CD4-positive, alpha-beta T cell treated with Interleukin-21 for 1 hour (primary cell): Measurements from ENCODE around the gene IL17RC.

Experiments used
- DNase-seq: peaks from one replicate; pipeline ENCODE4 v3.0.0-alpha.2; 2020

IL17RC gene

DNA sequence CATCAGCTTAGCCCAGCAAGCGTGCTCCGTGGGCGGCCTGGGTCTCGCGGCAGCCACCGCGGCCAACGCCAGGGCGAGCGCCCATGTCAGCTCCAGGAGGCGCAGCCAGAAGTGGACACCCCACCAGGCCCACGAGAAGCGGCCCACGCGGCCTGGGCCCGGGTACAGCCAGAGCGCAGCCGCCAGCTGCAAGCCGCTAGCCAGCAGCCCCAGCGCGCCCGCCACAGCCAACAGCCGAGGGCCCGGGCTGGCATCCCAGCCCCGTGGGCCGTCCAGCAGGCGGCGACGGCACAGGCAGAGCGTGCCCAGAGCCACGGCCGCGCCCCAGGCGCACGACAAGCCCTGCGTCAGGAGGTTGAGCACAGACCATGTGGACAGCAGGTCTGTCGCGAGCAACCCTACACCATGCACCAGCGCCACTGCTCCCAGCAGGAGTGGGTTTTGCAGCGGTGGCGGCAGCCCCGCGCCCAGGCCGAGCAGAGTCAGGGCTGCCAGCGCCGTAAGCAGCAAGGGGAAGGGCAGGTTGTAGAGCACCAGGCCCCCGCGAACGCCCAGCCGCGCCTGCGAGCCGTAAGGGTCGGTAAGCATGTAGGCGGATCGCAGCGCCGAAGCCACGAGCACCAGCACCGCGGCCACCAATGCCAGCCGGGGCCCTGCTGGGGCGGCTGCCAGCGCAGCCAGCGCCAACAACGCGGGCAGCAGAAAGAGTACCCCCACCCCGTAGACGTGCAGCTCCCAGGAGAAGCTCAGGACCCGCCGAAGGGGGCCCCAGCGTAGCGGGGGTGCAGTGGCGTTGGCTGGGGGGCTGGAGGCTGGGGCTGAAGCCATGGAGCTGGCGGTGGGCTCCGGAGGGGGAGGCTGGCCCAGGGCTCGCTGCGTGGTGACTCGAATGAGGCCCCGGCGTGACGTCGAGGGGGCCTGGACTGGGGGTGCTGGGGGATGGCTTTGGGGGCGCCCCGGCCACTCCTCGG lies 30.4 kb downstream of the IL17RC start:
- DNase-seq = no peak

DNA sequence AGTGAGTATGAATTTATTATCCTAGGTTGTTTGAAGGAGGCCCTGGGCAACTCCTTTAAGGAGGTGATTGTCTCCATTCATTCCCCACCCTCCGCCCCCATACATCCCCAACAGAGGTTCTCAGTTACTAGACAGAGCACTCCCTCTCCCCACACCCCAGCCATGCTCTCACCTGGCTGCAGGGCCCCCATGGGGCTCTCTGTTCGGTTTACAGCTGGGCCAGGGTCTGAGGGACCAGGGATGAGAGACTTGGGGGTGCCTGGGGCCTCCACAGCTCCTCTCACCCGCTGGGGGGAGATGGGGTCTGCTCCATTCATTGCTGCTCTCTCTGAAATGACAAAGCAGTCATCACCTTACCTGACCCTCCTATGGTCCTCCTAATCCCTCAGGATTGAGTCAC lies 31.7 kb downstream of the IL17RC start:
- no peak for DNase-seq

DNA sequence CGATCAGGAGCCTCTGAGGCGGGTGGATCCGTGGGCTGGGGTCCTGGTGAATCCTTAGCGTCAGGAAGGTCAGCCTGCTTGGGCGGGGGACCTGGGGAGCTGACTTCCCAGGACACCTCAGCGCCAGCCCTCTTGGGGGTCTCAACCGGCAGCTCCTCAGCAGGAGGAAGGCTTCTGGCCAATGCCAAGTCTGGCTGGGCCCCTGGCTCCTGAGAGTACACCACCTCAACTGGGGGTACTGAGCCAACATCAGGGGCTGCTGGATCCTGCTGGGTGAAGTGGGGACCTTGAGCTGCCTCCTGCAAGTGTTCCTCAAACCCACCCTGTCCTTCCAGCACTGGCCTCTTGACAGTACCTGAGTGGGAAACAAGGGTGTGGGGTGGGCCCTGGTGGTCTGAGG lies 32.2 kb downstream of the IL17RC start:
- no peak for DNase-seq

DNA sequence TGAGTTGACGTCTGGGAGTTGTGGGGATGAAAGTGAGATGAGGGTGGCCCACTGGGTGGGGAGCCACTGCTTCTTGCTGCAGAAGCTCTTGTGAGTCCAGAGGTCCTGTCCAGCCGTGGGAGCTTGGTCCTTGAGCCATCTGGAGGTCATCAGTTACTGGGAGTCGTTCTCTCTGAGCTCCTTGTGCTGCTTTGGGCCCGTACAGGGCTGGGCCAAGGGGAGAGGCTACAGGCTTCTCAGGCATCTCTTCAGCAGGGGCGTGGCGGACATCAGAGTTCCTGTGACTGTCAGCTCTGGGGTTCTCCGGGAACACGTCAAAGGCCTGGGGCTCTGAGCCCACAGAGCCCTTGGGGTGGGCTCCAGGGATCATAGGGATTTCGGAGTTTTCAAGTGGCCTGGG lies 32.7 kb downstream of the IL17RC start:
- DNase-seq = no peak

DNA sequence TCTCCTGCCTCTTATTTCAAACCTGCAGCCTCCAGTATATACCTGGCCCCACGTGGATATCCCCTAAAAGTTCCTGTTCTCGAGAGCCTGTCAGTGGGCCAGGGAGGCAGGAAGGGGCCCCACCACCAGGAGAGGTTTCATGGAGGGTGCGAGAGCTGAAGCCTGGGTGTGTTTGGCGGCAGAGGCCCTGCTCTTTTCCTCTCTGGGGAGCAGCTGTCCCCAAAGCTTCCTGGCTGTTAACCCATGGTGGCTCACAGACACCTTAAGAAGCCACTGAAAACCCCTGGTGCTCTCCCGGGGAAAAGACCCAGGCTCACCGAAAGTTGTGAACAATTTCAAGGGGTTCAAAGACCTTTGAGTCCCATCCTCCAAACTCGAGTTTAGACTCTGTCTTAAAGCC lies 34.2 kb downstream of the IL17RC start:
- no peak for DNase-seq

DNA sequence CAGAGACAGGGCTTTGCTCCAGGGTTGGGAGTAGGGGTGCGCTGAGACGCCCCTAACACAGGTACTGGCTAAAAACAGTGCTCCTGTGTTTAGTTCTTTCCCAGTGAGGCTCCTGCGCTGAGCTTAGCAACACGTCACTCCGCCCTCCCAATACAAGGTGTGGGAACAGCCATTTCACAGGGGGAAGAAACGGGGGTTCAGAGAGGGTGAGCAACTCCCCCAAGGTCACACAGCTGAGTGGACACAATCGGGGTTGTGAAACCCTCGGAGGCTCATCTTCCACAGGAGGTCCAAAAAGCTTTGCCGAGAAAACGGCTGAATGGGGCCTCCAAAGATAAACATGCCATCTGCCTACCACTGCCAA lies 34.7 kb downstream of the IL17RC start:
- DNase-seq = peak; percentile 4

DNA sequence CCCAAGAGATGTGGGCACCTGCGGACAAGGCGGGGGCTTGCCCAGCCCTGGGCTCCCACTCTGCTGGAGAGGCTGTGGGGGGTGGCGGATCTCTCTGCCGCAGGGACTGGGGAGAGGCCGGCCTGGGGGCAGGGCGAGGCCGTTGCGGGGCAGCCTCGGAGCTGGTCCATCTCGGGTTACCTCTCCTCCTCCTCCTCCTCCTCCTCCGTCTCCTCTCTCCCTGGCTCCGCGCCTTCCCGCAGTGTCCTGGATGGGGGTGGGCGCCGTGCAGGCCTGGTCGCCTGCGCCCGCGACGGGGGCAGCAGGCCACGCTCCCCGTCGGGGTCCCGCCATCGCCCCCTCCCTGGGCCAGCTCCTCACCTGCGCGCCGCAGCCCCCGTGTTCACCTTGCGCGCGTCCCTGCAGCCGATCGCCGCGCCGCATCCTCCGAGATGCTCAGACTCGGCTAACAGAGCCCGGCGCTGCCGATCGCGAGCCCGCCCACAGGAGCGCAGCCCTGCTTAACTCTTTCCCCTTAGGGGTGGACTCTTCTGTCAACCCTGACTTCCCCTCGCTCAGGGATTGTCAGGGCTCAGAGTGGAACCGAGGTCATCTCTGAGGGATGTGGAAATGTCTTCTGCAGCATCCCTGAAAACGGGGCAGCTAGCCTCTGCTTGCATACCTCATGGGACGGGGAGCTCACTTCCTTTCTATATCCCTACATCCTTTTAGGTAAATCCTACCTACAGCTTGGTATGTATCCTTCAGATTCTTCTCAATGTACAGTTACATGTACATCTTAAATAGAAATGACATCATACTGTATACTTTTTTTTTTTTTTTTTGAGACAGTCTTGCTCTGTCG lies 35.3 kb downstream of the IL17RC start, which contains the start of gene PRRT3:
TSS of gene PRRT3 (minus strand) at position 447 of the 844 bp plus-strand sequence. CDS start 2,293 bp downstream, outside the sequence.
- peak; percentile 56 for DNase-seq

DNA sequence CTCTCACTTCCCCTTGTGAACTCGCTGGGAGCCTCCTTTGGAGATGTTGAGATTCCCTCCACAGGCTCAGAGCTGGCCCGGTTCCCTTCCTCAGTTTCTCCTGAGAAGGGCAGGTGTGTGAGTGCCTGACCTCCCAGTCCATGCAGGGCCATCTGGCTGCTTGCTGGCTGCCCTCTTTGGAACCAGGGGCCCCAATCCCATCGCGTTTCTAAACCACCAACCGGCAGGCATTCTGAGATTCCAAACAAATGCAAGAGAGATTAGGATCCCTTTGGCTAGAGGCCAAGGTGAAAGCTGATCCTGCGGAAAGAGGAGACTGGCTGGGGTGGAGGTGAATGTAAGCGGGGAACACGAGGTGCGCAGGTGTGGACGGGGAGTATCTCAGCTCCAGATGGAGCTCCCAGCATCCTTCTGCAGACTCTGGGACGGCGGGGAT lies 38.2 kb downstream of the IL17RC start:
- no peak for DNase-seq

DNA sequence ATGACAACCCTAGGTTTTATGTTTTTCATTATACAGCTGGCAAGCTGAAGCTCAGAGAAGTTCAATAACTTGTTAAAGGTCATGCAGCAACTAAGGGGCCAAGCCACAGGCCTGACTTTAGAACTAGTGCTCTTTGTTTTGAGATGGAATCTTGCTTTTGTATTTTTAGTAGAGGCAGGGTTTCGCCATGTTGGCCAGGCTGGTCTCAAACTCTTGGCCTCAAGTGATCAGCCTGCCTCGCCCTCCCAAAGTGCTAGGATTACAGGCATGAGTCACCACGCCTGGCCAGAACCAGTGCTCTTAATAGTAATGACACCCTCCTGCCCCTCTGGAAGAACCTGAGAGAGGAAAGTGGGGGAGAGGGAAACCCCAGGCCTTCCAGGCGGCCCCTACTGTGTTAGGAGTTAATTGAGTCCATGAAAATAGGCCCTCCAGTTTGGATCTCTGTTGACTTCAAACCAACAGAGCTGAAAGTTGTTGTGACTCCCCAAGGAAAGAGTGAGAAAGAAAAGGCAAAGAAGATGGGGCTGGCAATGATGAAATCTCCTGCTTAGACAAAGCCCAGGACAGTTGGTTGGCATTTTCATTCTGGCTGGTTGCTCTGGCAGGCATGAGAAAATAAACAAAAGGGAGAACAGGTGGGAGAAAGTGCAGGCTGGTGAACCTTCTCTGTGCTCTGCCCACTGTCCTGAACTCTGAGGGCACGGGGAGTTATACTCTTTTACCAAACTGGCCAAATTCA lies 38.9 kb downstream of the IL17RC start:
- no peak for DNase-seq

DNA sequence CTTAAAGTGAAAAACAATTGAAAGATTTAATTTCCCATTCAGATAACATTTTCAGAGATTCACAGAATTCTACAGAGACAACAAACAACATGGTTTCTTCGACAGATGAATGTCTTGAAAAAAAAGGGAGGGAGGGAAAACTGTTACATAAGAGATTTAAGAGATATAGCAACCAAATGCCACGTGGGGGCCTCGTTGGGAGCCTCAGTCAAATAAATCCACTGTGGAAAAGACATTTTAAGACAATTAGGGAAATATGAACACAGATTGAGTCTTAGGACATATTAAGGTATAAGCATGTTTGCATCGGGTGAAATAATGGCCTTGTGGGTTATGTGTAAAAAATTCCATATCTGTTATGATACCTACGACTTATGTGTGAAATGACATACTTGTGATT lies 40.3 kb downstream of the IL17RC start:
- no peak for DNase-seq

DNA sequence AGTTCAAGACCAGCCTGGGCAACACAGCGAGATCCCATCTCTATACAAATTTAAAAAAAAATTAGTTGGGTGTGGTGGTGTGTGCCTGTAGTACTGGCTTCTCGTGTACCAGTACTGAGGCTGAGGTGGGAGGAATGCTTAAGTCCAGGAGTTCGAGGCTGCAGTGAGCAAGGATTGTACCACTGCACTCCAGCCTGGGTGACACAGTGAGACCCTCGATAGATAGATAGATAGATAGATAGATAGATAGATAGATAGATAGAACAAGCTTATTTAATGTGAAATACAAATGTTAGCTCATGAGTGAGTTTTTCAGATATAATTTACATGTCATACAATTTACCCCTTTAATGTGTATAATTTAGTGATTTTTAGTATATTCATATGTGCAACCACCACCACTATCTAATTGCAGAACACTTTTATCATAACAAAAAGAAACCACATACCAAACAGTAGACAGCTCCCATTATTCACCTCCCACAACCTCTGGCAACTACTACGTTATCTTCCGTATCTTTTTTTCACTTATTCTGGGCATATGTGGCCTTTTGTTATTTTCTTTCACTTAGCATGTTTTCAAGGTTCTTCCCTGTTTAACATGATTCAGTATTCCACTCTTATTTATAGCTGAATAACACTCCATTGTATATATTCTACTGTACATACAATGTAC lies 48.4 kb downstream of the IL17RC start:
- no peak for DNase-seq

DNA sequence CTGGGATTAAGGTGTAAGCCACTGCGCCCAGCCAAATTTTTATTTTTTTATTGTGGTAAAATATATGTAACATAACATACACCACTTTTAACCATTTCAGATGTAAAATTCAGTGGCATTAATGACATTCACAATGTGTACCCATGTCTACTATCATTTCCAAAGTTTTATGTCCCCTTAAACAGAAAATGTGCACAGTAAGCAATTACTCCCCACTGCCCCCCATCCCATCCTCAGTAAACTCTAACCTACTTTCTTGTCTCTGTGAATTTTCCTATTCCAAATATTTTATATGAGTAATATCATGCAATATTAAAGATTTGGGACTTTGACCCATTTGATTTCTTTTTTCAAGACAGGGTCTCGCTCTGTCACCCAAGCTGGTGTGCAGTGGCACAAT lies 49.9 kb downstream of the IL17RC start:
- DNase-seq = no peak

DNA sequence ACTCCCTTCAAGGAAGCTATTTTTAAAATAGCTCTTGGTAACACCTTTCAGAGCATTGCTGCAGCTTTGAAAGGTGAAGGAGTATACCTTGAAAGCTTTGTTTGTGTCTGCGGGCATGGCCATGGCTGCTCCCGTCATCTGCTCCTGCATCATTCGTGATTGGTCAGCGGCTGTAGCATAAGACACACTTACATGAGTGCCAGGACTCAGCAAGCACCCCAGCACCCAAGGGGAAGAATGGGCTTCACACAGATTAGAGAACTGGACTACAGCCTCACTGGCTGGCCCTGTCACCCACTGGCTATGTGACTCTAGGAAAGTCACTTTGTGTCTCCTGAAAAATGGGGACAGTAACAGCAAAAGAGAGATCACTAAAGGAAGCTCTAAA lies 52.7 kb downstream of the IL17RC start:
- no peak for DNase-seq

DNA sequence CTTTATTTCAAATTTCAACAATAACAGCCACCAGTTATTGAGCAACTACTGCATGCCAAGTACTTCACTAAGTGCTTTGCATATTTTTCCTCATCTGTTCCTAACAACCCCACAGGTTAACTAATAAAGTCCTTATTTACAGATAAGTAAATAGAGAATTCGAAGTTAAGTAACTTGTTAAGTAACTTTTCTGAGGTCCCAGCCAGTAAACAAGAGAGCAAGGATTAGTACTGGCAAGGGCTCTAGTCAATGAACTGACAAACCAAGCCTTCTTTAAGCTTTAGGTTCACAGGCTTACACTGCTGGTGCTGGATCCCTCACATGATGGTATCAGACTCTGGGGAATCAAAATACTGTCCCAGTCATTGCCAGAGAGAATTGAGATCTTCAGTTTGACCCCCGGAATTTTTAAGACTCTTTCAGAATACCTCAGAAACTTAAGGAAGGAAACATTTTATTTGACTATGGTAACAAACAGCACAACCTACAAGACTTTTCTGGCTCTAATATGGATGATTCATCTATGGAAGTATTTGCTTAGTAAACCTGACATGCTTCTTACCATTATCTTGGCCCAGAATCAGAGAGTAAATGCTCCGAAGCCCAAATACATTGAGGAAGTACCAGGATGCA lies 53.2 kb downstream of the IL17RC start:
- DNase-seq = no peak

DNA sequence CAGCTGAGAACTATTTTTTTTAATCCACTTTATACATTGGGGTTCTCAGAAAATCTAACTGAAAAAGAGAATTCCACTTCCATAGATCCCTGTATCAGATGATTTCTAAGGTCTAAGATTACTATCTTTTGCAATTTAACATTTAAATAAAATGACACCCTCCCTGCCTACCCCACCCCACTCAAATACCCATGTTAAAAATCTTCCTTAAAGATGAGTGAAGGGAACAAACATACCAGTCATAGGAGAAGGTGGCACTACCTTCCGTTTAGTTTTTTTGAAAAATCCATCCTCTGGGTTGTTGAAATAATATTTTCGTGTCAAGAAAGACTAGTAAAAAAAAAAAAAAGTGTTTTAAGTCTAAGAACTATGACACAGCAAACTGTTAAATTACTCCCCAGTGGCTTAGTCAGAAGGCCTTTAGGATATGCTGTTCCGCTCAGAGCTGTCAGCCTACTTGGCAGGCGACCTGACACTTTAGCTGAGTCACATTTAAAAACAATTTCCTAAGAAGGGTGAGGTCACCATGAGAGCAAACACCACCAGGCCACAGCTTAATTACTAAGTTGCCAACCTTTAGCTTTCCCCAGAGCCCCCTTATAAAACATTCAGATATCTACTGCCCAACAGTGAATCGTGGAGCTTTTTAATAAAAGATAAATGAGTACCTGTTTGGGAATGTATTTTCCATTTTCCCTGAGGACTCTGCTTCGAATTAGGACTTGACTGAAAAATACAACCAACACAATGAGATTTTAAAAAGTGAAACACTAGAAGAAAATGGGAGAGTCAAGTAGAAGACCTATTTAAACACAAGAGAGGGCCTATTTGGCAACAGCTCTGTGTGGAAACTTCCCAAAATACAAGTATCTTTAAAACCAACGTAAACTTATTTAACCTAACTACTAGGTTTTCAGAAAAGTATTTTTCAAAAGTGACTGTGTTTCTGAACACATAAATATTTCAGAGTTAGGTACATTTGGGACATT lies 60.1 kb downstream of the IL17RC start:
- no peak for DNase-seq

DNA sequence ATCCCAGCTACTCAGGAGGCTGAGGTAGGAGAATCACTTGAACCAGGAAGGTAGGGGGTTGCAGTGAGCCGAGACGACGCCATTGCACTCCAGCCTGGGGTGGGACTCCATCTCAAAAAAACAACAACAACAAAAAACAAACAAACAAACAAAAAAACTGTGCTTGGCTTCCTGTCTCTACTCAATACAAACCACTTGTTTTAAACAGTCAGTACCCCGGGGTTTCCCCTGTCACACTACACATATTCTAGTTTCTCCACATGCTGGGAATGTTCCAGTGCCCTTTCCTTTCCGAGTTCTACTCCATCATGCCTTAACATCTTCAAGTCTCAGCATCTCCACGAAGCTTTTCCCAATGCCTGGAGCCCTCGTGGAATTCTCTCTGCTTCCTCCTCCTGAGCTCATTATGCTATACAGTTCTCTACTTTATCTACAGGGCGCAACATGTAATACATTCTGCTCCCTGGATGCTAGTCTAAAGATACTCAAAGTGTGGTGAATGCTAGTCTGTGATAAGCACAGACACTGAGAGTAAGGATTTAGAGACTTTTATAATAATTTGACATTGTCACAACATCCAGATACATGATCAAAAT lies 61.9 kb downstream of the IL17RC start:
- no peak for DNase-seq

DNA sequence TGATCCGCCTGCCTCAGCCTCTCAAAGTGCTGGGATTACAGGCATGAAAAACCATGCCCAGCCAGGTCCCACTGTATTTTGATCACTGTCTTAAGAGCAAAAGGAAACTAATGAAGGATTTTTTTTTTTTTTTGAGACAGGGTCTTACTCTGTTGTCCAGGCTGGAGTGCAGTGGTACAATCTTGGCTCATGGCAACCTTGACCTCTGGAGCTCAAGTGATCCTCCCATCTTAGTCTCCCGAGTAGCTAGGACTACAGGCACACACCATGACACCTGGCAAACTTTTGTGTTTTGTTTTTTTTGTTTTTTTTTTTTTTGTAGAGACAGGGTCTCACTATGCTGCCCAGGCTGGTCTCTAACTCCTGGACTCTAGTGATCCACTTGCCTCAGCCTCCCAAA lies 63.4 kb downstream of the IL17RC start:
- no peak for DNase-seq
